HL-60/S4 (cell line): ENCODE data around the gene CDH13.

Source experiments
- in situ Hi-C: fragments of 300-500 bp; cut with MboI; formaldehyde crosslinking; loops from 2 replicates; pipeline ENCODE4 v1.14.3; 2022; ENCODE audit warnings: low sequenced_read_pairs

Gene CDH13

GRCh38 chr16:83624429-83625120 lies 997.8 kb downstream of the CDH13 start:
- in situ Hi-C loops = no loop called here

DNA sequence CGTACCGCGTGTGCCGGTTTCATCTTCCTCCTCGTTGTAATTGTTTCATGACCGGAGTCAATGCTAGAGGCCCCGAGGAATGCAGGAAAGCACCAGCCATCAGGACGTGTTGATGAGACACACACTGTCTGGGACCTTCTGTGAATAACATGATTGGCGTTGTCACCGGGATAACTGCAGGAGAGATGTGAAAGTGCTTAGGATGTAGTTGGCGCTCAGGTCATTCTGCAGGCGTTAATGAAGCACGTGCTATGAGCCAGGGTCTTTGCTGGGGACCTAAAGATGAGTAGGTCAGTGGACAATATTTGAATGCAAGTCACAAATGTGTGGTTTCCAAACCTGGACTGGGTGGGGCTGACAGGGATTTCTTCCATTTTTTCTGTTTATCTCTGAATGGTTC lies 999.4 kb downstream of the CDH13 start:
- in situ Hi-C loops = no loop called here

DNA sequence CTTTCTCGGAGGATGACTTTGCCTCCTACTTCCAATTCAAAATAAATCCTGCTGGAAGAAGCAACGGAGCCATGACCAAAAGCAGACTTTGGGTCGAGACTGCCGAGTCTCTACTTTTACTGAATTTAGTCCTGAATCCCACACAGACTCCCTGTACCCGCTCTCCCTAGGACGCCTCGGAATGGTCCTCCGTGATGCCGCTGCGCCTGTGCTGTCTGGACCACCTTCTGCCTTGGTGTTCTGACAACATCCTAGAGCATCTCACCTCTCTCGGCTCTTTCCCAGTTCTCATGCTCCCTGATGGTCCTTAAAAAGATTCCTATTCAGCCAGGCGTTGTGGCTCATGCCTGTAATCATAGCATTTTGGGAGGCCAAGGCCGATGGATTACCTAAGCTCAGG lies 999.9 kb downstream of the CDH13 start:
- in situ Hi-C loops = no loop called here

DNA sequence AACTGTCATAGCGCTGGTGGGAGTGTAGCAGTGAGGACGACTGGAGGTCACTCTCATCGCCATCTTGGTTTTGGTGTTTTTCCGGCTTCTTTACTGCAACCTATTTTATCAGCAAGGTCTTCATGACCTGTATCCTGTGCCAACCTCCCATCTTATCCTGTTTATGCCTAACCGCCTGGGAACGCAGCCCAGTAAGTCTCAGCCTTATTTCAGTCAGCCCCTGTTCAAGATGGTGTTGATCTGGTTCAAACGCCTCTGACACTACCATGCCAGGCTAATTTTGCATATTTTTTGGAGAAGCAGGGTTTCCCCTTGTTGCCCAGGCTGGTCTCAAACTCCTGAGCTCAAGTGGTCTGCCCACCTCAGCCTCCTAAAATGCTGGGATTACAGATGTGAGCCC lies 1001.2 kb downstream of the CDH13 start:
- in situ Hi-C loops = no loop called here

DNA sequence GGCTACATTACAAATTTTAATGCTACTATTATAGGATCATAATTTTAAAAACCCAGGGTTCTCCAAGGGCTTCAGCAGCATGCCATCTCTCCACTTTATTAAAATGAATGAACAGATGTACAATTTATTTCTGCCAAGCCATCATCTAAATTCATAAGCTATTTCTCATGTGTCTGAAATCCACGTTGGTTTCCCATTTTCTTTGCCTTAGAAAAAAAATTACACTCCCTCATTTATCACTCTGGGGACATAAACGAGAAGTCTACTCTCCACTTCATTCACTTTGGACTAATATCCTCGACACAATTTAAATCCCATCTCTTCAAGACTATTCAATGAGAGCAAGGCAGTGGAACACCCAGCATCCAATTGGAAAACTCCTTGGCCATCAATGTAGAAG lies 1002.7 kb downstream of the CDH13 start:
- in situ Hi-C loops = no loop called here

GRCh38 chr16:83629836-83630235 lies 1003.1 kb downstream of the CDH13 start:
- in situ Hi-C loops = no loop called here

GRCh38 chr16:83630979-83631378 lies 1004.2 kb downstream of the CDH13 start:
- in situ Hi-C loops = no loop called here

GRCh38 chr16:83633286-83633685 lies 1006.5 kb downstream of the CDH13 start:
- in situ Hi-C loops = no loop called here

DNA sequence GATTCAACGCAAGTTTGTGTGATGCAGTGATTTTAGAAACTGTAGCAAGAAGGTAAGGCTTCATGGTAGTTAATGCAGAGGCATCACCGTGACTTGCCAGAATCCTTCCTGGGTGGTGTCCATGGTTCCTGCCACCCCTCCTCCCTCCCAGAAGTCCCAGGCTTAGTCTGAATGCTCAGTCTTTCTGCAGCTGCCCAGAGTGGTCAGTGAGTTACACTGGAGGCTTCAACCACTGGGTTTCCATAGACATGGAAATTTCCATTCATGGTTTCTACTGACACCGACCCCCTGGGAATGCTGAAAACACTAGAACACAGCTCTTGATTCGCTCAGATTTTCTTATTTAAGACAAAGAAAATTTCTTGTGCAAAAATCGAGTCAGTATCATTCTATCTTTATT lies 1021.6 kb downstream of the CDH13 start:
- in situ Hi-C loops = no loop called here

- in situ Hi-C loops = no loop called here
Measured at GRCh38 chr16:83651871-83652270, 1025.1 kb downstream of the CDH13 start.

DNA sequence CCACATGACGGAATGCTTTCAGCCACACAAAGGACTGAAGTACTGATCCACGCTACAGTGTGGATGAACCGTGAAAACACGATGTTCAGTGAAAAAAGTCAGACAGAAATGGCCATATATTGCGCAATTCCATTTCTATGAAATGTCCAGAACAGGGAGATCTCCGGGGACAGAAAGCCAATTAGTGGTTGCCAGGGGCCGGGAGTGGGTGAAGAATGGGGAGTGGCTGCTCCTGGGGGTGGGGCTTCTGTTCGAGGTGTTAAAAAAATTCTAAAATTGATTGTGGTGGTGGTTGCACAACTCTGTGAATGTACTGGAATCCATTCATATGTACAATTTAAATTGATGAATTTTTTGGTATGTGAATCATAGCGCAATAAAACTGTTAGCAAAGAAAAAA lies 1026.2 kb downstream of the CDH13 start:
- in situ Hi-C loops = no loop called here

GRCh38 chr16:83653785-83654184 lies 1027.0 kb downstream of the CDH13 start:
- in situ Hi-C loops = no loop called here

- in situ Hi-C loops = no loop called here
Measured at GRCh38 chr16:83660282-83660681, 1033.5 kb downstream of the CDH13 start.

DNA sequence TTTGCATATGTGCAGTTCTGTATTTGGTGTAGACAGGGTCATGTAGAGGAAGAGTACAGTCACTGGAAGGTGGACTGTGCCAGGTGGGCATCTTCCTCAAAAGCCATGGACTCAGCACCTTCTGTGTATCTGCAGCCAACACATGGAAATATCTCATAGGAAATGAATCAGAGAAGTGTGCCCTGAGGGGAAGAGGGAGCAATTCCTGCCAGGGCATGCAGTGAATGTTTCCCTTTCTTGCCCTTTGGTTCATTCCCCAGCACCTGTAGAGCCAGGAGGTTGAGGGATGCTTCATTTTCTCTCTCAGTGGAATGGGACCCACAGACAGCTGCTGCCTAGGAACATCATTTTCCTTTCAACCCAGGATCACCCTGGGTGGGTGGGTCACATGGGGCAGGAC lies 1034.9 kb downstream of the CDH13 start:
- in situ Hi-C loops = no loop called here

GRCh38 chr16:83666449-83666848 lies 1039.7 kb downstream of the CDH13 start:
- in situ Hi-C loops = no loop called here

DNA sequence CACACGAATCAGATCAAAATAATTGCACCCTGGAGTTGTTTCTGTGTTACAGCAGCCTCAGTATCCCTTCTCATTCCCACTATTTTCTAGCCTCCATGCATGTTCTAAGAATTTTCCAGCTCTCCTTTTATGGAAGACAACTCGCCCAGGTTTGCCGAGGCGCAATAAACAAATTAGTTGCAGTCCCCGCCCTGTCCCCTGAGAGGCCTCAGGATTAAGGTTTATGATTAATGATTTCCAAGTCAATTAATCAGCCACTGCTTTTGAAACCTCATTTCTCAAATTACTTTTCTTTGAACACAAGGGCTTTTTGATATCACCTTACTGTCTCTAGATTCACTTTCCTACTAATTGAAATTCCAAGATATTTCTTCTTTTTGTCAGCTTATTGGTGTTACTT lies 1042.7 kb downstream of the CDH13 start:
- in situ Hi-C loops = no loop called here

DNA sequence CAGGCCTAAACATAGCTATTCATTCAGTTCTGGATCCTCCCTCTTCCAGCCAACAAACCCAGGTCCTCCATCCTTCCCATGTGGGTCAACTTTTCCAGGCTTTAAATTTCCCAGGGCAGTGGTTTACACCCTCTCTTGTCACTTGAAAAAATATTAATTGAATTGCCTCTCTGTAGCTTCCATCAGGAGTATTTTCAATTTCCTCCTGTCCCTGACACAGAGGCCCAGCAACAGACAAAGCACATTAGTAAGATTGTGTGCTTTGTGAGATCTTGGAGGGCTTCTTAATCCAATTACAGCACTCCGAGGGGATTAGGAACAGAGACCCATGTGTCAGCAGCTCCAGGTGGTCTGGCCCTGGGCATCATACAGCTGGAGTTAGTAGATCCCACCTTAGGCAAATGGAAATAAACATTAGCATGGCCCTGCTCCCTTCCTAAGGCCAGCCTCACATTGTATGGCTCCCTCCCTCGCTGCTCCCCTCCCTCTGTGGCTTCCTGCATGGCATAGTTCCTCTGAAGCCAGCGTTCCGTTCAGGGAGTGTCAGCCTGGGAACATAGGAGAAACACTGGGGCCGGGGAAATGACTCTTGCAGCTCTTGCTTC lies 1048.3 kb downstream of the CDH13 start:
- in situ Hi-C loops = no loop called here

GRCh38 chr16:83676086-83676485 lies 1049.3 kb downstream of the CDH13 start:
- in situ Hi-C loops = no loop called here

DNA sequence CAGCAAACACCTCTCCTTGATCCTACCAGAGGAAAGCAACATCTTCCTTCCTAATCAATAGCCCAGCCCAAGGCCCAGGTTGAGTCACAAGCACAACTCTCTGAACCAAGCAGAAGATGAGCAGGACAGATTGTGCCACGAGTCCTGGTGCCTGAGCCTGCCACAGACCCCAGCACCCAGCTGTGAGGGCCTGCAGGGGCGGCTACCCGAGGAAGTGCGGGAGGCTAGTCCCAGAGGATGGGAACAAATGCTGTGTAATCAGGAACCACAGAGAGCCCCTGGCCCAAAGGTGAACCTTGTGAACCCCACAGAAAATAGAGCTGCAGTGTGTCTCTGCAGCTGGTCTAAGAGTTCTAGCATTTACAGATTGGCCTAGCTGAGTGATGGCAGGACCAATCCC lies 1054.2 kb downstream of the CDH13 start:
- in situ Hi-C loops = no loop called here

- in situ Hi-C loops = no loop called here
Measured at GRCh38 chr16:83681381-83681956, 1054.7 kb downstream of the CDH13 start.

DNA sequence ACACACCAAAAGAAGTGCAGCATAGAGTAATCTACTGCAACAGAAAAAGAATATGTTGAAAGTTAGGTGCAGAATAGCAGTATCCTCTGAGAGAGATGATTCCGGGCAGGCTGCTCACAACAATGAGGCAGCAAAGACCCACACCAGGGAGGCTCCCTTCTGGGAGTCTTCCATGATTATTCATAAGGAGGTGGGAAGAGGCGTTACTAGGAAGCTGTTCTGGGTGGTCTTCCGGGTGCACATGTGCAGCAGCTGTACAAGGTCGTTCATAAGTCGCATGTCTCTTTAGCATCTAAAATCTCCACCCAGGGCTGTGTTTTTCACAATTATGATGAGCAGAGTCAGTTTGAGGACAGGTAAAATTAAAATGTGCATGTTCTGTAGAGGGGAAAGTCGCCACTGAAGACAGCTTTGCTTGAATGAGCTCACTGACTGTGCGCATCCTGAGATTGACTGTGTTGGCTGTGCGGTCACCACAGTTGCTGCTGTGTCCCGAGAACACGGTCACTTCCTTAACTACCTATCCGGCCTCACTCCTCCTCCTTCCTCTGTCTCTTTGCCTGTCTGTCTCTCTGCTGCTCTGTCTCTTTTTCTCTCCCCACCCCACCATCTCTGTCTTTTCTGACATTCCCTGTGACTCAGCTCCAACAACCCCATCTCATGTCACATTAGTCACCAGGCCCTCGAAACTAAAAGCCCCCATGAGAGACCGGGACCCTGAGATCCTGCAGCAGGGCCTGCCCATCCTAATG lies 1055.5 kb downstream of the CDH13 start:
- in situ Hi-C loops = no loop called here

GRCh38 chr16:83682868-83683235 lies 1056.1 kb downstream of the CDH13 start:
- in situ Hi-C loops = no loop called here
